Endothelial cell of umbilical vein (primary cell): ENCODE data around the gene IL6R. TPM values are rescaled to one million over a fixed set of nuclear protein-coding genes. Genes with fewer than 3 reads are reported as not detected.

Experiments
- BruUV-seq: library from RNA; stranded (reverse); fragments of 400-500 nt; replicated peaks from 2 replicates; lab custom pipeline; 2021; lab: Mats Ljungman, UMichigan
- CTCF ChIA-PET: fragments of 300-600, 350-600 bp; sonication (Branson Sonifier 250); formaldehyde crosslinking; loops from one replicate; lab custom pipeline; 2021; ENCODE audit warnings: antibody characterized with exemption, inconsistent platforms; lab: Charles Lee
- POLR2A ChIA-PET: fragments of 300-600, 350-600 bp; sonication (Branson Sonifier 250); formaldehyde crosslinking; loops from one replicate; lab custom pipeline; 2021; ENCODE audit warnings: antibody characterized with exemption, inconsistent platforms; lab: Charles Lee
- DNase-seq: peaks from one replicate; pipeline ENCODE4 v3.0.0-alpha.2; 2011; ENCODE audit warnings: low read depth, low spot score
- FAIRE-seq: peaks from 2 replicates; lab custom pipeline; 2011; peaks lifted over from hg19 to GRCh38; lab: Jason Lieb, UNC
- H2AFZ ChIP-seq: 2 replicates; pipeline ENCODE4 v1.6.0; 2012; ENCODE audit warnings: low read depth, low read length, control low read depth, inconsistent platforms
- H3K27ac ChIP-seq: 2 replicates; pipeline ENCODE4 v1.5.1; 2011; ENCODE audit warnings: low read depth, mild to moderate bottlenecking, control low read depth, low read length, moderate library complexity; ENCODE audit not compliant: insufficient read depth
- H3K27me3 ChIP-seq, 2 experiments: 2 replicates each; pipeline versions ENCODE4 v1.6.0 to v1.6.1; 2011; ENCODE audit warnings: low read length in 2 of 2, mixed read lengths in 1 of 2; ENCODE audit not compliant: control insufficient read depth in 2 of 2, insufficient read depth in 2 of 2
- H3K36me3 ChIP-seq, 2 experiments: 2 replicates in 1 of 2; 3 replicates in 1 of 2; pipeline ENCODE4 v1.5.1; 2011; ENCODE audit warnings: low read length in 2 of 2, mild to moderate bottlenecking in 1 of 2, moderate library complexity in 1 of 2; ENCODE audit not compliant: control insufficient read depth in 2 of 2, insufficient read depth in 2 of 2; ENCODE audit errors: extremely low read depth in 1 of 2
- H3K4me1 ChIP-seq: 3 replicates; pipeline ENCODE4 v1.5.1; 2011; ENCODE audit warnings: mild to moderate bottlenecking, low read length; ENCODE audit not compliant: control insufficient read depth, insufficient read depth; ENCODE audit errors: extremely low read depth
- H3K4me2 ChIP-seq: 2 replicates; pipeline ENCODE4 v1.6.1; 2011; ENCODE audit warnings: low read length, control low read depth, mixed read lengths; ENCODE audit not compliant: insufficient read depth
- H3K4me3 ChIP-seq, 3 experiments: fragments of 200-600 bp in 1 of 3; sonication (generic), shearing (Covaris generic) in 1 of 3; replicated peaks in 1 of 3; 2 replicates each; pipeline ENCODE4 v1.5.1; 2011 to 2016; ENCODE audit warnings: control low read depth in 3 of 3, low read length in 3 of 3, mild to moderate bottlenecking in 2 of 3, inconsistent platforms in 1 of 3, low read depth in 1 of 3, moderate library complexity in 1 of 3; ENCODE audit not compliant: insufficient read depth in 1 of 3
- H3K79me2 ChIP-seq: 2 replicates; pipeline ENCODE4 v1.6.0; 2012; ENCODE audit warnings: low read length, inconsistent platforms; ENCODE audit not compliant: control insufficient read depth, insufficient read depth
- H3K9ac ChIP-seq: replicated peaks from 2 replicates; pipeline ENCODE3; 2011; ENCODE audit warnings: low read length, control low read depth; ENCODE audit not compliant: insufficient read depth; ENCODE audit errors: extremely low read depth
- H3K9me1 ChIP-seq: replicated peaks from 3 replicates; pipeline ENCODE4 v1.6.0; 2011; ENCODE audit warnings: mild to moderate bottlenecking, low read length; ENCODE audit not compliant: control insufficient read depth, insufficient read depth; ENCODE audit errors: extremely low read depth
- H3K9me3 ChIP-seq: replicated peaks from 2 replicates; pipeline ENCODE4 v1.5.1; 2012; ENCODE audit warnings: low read length, inconsistent platforms; ENCODE audit not compliant: control insufficient read depth, insufficient read depth
- H4K20me1 ChIP-seq: replicated peaks from 2 replicates; pipeline ENCODE3; 2011; ENCODE audit warnings: mild to moderate bottlenecking, low read length; ENCODE audit not compliant: control insufficient read depth, insufficient read depth; ENCODE audit errors: extremely low read depth
- CTCF ChIP-seq, 2 donors: IDR thresholded peaks; 1 replicate in 1 of 2; 2 replicates in 1 of 2; pipeline ENCODE4 v1.5.1; 2011; ENCODE audit warnings: low read length in 2 of 2, mild to moderate bottlenecking in 2 of 2, moderate library complexity in 2 of 2, control low read depth in 1 of 2, inconsistent platforms in 1 of 2, low read depth in 1 of 2; ENCODE audit not compliant: insufficient read depth in 1 of 2; ENCODE audit errors: extremely low read depth in 1 of 2
- EZH2 ChIP-seq: IDR thresholded peaks from 2 replicates; pipeline ENCODE4 v1.6.1; 2012; ENCODE audit warnings: borderline replicate concordance, low read depth, mild to moderate bottlenecking, moderate library complexity, low read length, inconsistent platforms; ENCODE audit not compliant: severe bottlenecking
- GATA2 ChIP-seq: IDR thresholded peaks from 2 replicates; pipeline ENCODE4 v1.7.0; 2011; ENCODE audit warnings: low read depth, mild to moderate bottlenecking, moderate library complexity, mixed read lengths, low read length; ENCODE audit not compliant: insufficient read length, insufficient read depth
- JUN ChIP-seq: IDR thresholded peaks from 2 replicates; pipeline ENCODE4 v1.6.1; 2011; ENCODE audit warnings: borderline replicate concordance, low read depth; ENCODE audit not compliant: insufficient read length, insufficient read depth
- MAX ChIP-seq: IDR thresholded peaks from 2 replicates; pipeline ENCODE4 v1.6.1; 2011; ENCODE audit not compliant: insufficient read depth, insufficient read length
- POLR2AphosphoS5 ChIP-seq: IDR thresholded peaks from 2 replicates; pipeline ENCODE4 v1.6.1; 2012; ENCODE audit warnings: low read depth, mild to moderate bottlenecking, control low read depth, low read length, moderate library complexity; ENCODE audit not compliant: insufficient read depth
- dilution Hi-C: fragments of 300-500 bp; cut with MboI; formaldehyde crosslinking; loops from one replicate; pipeline ENCODE4 v1.15.0; 2019; ENCODE audit warnings: low sequenced_read_pairs; ENCODE audit not compliant: extremely low pct_ligation_motif_present
- intact Hi-C: fragments of 100-400 bp; cut with micrococcal nuclease; formaldehyde crosslinking; loops from one replicate; pipeline ENCODE4 v1.10.0; 2022
- polyA plus RNA-seq, 4 experiments: library from polyadenylated mRNA; depleted of rRNA in 3 of 4; stranded (reverse) in 3 of 4; unstranded in 1 of 4; fragments of >200 nt; gene quantifications; 2 replicates each; pipeline versions ENCODE4 v1.2.1 to v1.2.3, GENCODE V29; 2011 to 2012; ENCODE audit warnings: missing spikeins in 1 of 4
- total RNA-seq: library from RNA; stranded (reverse); gene quantifications from 2 replicates; pipeline ENCODE4 v1.2.3, GENCODE V29; 2021

The IL6R gene
- total and polyA plus RNA-seq, 2 donors (not counting 3 experiments of a cell fraction or from before 2014, with no cell fraction given): 4.8 to 5.1 TPM

- H3K27me3 ChIP-seq: no peaks in the 10 kb centered on the region
- CTCF ChIA-PET: interaction anchor here (1.1 to 5.2 kb wide), 4 partner anchors 9 to 155 kb away, joined by 3 to 50 read pairs (median 12); no protein-coding TSS in a partner anchor
- no TSS peak for BruUV-seq
Observed at GRCh38 chr1:154489695-154490274, 84.6 kb downstream of the IL6R start.

More at GRCh38 chr1:154489695-154490274, 84.6 kb downstream of the IL6R start:
- peaks cover 39% of the 10 kb centered on the region for H3K79me2 ChIP-seq
- intact Hi-C loops (loop anchor here (10.0 kb wide), 2 partner anchors 245 to 485 kb away; partner anchors contain the start of genes CKS1B and SHC1), dilution Hi-C loops (no loop called here)
- H3K9me3 ChIP-seq: no peaks in the 10 kb centered on the region
- H4K20me1 ChIP-seq: no peaks in the 10 kb centered on the region
- no peak for FAIRE-seq
- peaks cover 82% of the 10 kb centered on the region for H3K4me1 ChIP-seq
- H3K9ac ChIP-seq: no peak overlapping the region
- no peak overlapping the region for H2AFZ ChIP-seq
- H3K4me3 ChIP-seq: no peak overlapping the region
- peak overlapping the region; percentile 35 for H3K27ac ChIP-seq
- H3K9me1 ChIP-seq: no peaks in the 10 kb centered on the region
- DNase-seq: peak; percentile 41
- POLR2A ChIA-PET: interaction anchor here (0.7 kb wide), 1 partner anchor 70 kb away, joined by 4 read pairs; no protein-coding TSS in a partner anchor
- TF ChIP-seq EZH2 (no peak), CTCF (IDR thresholded peaks at IDR 0.05; ENCODE audit: extremely low read depth in 1 of 2, insufficient read depth in 1 of 2, low read depth in 1 of 2, low read length in 2 of 2) (no peak), POLR2AphosphoS5 (no peak), MAX (no peak), JUN (no peak), GATA2 (no peak)
- H3K36me3 ChIP-seq: peaks cover 6 to 21% of the 10 kb centered on the region in 2 experiments
- peak overlapping the region; percentile 59 for H3K4me2 ChIP-seq
